Suppressor macrophage (primary cell): ENCODE measurements around the gene RNF113B.

Source experiments
- DNase-seq, 4 experiments: peaks; one replicate each; pipeline ENCODE4 v3.0.0-alpha.2; 2020 to 2022

The RNF113B gene

DNA sequence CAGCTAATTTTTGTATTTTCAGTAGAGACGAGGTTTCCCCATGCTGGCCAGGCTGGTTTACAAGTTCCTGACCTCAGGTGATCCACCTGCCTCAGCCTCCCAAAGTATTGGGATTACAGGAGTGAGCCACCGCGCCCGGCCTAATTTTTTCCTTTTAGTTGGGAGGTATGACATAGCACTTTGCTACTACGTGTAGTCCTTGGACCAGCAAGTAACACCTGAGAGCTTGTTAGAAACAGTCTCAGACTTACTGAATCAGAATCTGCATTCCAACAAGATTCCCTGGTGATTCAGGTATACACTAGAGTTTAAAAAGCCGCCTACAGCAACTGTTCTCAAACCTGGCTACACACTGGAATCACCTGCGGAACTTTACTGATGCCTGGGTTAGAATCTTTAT is 36.0 kb downstream of the RNF113B start:
- DNase-seq: no peak

DNA sequence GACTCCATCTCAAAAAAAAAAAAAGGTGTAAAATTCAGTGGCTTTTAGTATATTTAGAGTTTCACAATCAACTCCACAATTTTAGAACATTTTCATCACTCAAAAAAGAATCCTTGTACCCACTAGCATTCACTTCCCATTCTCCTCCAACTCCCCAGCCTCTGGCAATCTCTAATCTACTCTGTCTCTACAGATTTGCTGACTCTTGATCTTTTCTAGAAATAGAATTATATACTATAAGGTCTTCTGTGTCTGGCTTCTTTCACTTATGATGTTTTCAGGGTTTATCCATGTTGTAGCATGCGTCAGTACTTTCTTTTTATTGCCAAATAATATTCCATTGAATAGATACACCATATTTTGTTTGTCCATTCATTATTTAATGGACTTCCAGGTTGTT is 42.2 kb downstream of the RNF113B start:
- DNase-seq: no peak

DNA sequence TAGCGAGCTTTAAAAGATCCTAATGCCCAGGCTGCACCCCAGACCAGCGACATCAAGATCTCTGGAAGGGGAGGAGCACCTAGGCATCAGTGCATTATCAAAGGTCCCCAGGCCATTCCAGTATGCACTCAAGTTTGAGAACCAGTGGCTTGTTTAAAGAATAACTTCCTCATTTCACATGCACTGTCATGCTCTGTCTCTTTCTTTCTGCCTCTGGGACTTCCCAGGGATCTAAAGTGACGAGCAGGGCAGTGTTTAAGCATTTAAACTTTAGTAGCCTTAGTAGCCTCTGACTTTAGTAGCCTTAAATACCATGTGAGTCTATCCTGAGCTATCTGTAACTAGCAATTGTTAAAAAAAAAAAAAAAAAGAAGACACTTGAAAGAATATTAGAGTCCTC is 43.1 kb downstream of the RNF113B start:
- DNase-seq: peak; percentile 41 to 75 (median 58)

DNA sequence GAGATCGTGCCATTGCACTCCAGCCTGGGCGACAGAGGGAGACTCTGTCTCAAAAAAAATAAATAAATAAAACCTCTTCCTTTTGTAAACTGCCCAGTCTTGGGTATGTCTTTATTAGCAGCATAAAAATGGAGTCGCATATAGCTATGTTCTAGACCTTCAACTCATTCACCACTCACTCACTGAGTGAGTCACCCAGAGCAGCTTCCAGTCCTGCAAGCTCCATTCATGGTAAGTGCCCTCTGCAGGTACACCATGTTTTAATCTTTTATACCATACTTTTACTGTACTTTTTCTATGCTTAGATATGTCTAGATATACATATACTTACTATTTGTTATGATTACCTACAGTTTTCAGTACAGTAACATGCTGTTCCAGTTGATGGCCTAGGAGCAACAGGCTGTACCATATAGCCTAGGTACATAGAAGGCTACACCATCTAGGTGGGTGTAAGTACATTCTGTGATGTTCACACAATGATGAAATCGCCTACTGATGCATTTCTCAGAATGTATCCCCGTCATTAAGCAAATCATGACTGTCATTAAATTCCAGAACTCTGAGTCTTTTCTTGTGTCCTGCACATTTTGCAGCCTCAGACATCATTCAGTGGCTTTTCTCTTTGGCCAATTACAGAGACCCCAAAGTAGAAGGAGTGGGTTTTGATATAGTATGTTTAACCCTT is 47.9 kb downstream of the RNF113B start:
- DNase-seq: no peak
